ENCODE measurements around the gene TRIM50.

The TRIM50 gene

GRCh38 chr7:73349763-73350162 is 21.9 kb upstream of the TRIM50 start:
- no peak for DNase-seq (ENCODE audit: low read depth)
- no peak for TF ChIP-seq CTCF (IDR thresholded peaks at IDR 0.05; ENCODE audit: insufficient read depth, low read depth, low read length, missing control alignments)
- H3K4me3 ChIP-seq (ENCODE audit: low read length) = no peak overlapping the region

GRCh38 chr7:73345951-73346350 is 18.1 kb upstream of the TRIM50 start:
- no peak for DNase-seq (ENCODE audit: low read depth)
- no peak overlapping the region for H3K4me3 ChIP-seq (ENCODE audit: low read length)
- TF ChIP-seq CTCF (IDR thresholded peaks at IDR 0.05; ENCODE audit: insufficient read depth, low read depth, low read length, missing control alignments) = no peak

GRCh38 chr7:73345538-73345937 is 17.7 kb upstream of the TRIM50 start:
- H3K4me3 ChIP-seq (ENCODE audit: low read length) = no peak overlapping the region
- TF ChIP-seq CTCF (IDR thresholded peaks at IDR 0.05; ENCODE audit: insufficient read depth, low read depth, low read length, missing control alignments) = no peak
- DNase-seq (ENCODE audit: low read depth) = no peak

GRCh38 chr7:73343671-73344380 is 15.9 kb upstream of the TRIM50 start:
- no peak for TF ChIP-seq CTCF (IDR thresholded peaks at IDR 0.05; ENCODE audit: insufficient read depth, low read depth, low read length, missing control alignments)
- H3K4me3 ChIP-seq (ENCODE audit: low read length) = no peak overlapping the region
- DNase-seq (ENCODE audit: low read depth) = no peak

GRCh38 chr7:73342645-73343044 is 14.8 kb upstream of the TRIM50 start:
- DNase-seq (ENCODE audit: low read depth) = peak; percentile 39
- H3K4me3 ChIP-seq (ENCODE audit: low read length) = no peak overlapping the region
- TF ChIP-seq CTCF (IDR thresholded peaks at IDR 0.05; ENCODE audit: insufficient read depth, low read depth, low read length, missing control alignments) = peak; percentile 53

- DNase-seq (ENCODE audit: low read depth) = peak; percentile 61
- no peak for TF ChIP-seq CTCF (IDR thresholded peaks at IDR 0.05; ENCODE audit: insufficient read depth, low read depth, low read length, missing control alignments)
These were observed 14.0 kb upstream of the TRIM50 start for GRCh38 chr7:73341877-73342276.

GRCh38 chr7:73340514-73340913 is 12.6 kb upstream of the TRIM50 start:
- H3K4me3 ChIP-seq (ENCODE audit: low read length) = no peak overlapping the region
- no peak for DNase-seq (ENCODE audit: low read depth)
- TF ChIP-seq CTCF (IDR thresholded peaks at IDR 0.05; ENCODE audit: insufficient read depth, low read depth, low read length, missing control alignments) = no peak

More at GRCh38 chr7:73341877-73342276, 14.0 kb upstream of the TRIM50 start:
- H3K4me3 ChIP-seq (ENCODE audit: low read length) = no peak overlapping the region

All from epithelial cell of esophagus (primary cell).